CD4-positive, alpha-beta T cell (primary cell): ENCODE results near the gene RGCC. TPM values are rescaled to one million over a fixed set of nuclear protein-coding genes. Genes with fewer than 3 reads are reported as not detected.

Experiments
- ATAC-seq: fragments of 200-7000 bp; cut with Tn5 transposase; one replicate; pipeline ENCODE4 v1.10.0; 2022; ENCODE audit warnings: mild to moderate bottlenecking; ENCODE audit not compliant: poor library complexity
- CTCF ChIA-PET: fragments of 350-600 bp; sonication (Branson Sonifier 250); formaldehyde crosslinking; loops from one replicate; lab custom pipeline; 2021; ENCODE audit warnings: antibody characterized with exemption, inconsistent platforms; lab: Charles Lee
- POLR2A ChIA-PET: fragments of 350-600 bp; sonication (Branson Sonifier 250); formaldehyde crosslinking; loops from one replicate; lab custom pipeline; 2021; ENCODE audit warnings: antibody characterized with exemption, inconsistent platforms; lab: Charles Lee
- DNase-seq, 14 experiments: peaks; one replicate each; pipeline ENCODE4 v3.0.0-alpha.2; 2013 to 2020; ENCODE audit warnings: mixed read lengths in 2 of 14
- H3K27ac ChIP-seq, 2 donors: one replicate each; pipeline versions ENCODE4 v1.5.1 to v1.7.0; 2013; ENCODE audit warnings: low read length in 2 of 2, low read depth in 1 of 2, mild to moderate bottlenecking in 1 of 2
- H3K27me3 ChIP-seq, 2 experiments: 1 replicate in 1 of 2; 2 replicates in 1 of 2; pipeline versions ENCODE4 v1.6.1 to v1.7.0; 2013; ENCODE audit warnings: low read length in 2 of 2, control low read depth in 1 of 2, mild to moderate bottlenecking in 1 of 2, moderate library complexity in 1 of 2; ENCODE audit not compliant: insufficient read depth in 2 of 2, control insufficient read depth in 1 of 2
- H3K36me3 ChIP-seq: one replicate; pipeline ENCODE4 v1.6.1; 2013; ENCODE audit warnings: low read length, control low read depth; ENCODE audit not compliant: insufficient read depth
- H3K4me1 ChIP-seq: one replicate; pipeline ENCODE4 v1.6.1; 2013; ENCODE audit warnings: low read length, control low read depth; ENCODE audit not compliant: insufficient read depth
- H3K4me3 ChIP-seq: one replicate; pipeline ENCODE4 v1.5.1; 2013; ENCODE audit warnings: mild to moderate bottlenecking, low read length, moderate library complexity
- H3K9me3 ChIP-seq, 2 experiments: 1 replicate in 1 of 2; 2 replicates in 1 of 2; pipeline versions ENCODE4 v1.6.1 to v1.7.0; 2013; ENCODE audit warnings: low read length in 2 of 2, mild to moderate bottlenecking in 2 of 2, control low read depth in 1 of 2, moderate library complexity in 1 of 2; ENCODE audit not compliant: control insufficient read depth in 1 of 2, insufficient read depth in 1 of 2
- H3K27ac Mint-ChIP-seq: one replicate; pipeline ENCODE4 v1.8.0; 2020; ENCODE audit warnings: mixed read lengths
- H3K27me3 Mint-ChIP-seq: one replicate; pipeline ENCODE4 v1.8.0; 2021; ENCODE audit warnings: mixed read lengths
- H3K36me3 Mint-ChIP-seq: one replicate; pipeline ENCODE4 v1.8.0; 2021; ENCODE audit warnings: low read depth, mixed read lengths
- H3K4me1 Mint-ChIP-seq: one replicate; pipeline ENCODE4 v1.8.0; 2021; ENCODE audit warnings: low read depth, mixed read lengths
- H3K4me3 Mint-ChIP-seq: one replicate; pipeline ENCODE4 v1.8.0; 2020; ENCODE audit warnings: mild to moderate bottlenecking, mixed read lengths
- H3K9me3 Mint-ChIP-seq: one replicate; pipeline ENCODE4 v1.8.0; 2020; ENCODE audit warnings: mixed read lengths
- CTCF ChIP-seq: fragments of 200-600 bp; IDR thresholded peaks from one replicate; pipeline ENCODE4 v1.8.0; 2022; ENCODE audit warnings: antibody characterized with exemption, mild to moderate bottlenecking
- intact Hi-C, 2 experiments: fragments of 100-400 bp; cut with DNase I in 1 of 2; cut with micrococcal nuclease in 1 of 2; formaldehyde crosslinking; loops; one replicate each; pipeline versions ENCODE4 v1.15.1 to v1.9.0; 2023 to 2025; cut with DNase I, micrococcal nuclease
- total RNA-seq, 174 experiments: library from RNA in 2 of 174; stranded (reverse) in 2 of 174; gene quantifications; one replicate each; pipeline ENCODE4 v1.2.3 and lab custom pipeline; 2021 to 2026

The RGCC gene
- total RNA-seq, 2 experiments from 2014 or later: 752 to 758 TPM

- Histone ChIP-seq H3K36me3 (peaks cover 82% of the 10 kb centered on the region), H3K9me3 (no peaks in the 10 kb centered on the region), H3K27ac (peak overlapping the region; percentile 92 to 93), H3K4me1 (peaks cover 76% of the 10 kb centered on the region), H3K4me3 (peak overlapping the region; percentile 48), H3K27me3 (no peaks in the 10 kb centered on the region)
- no peaks in the 10 kb centered on the region for H3K9me3 Mint-ChIP-seq
- DNase-seq (peak in 5 of 14 experiments; percentile 6 to 49 (median 32)), ATAC-seq (no peak)
- ChIA-PET CTCF (interaction anchor here (1.1 kb wide), 1 partner anchor 46 kb away, joined by 4 read pairs; no protein-coding TSS in a partner anchor), POLR2A (interaction anchor here (0.6 to 4.4 kb wide), 13 partner anchors 8 to 405 kb away, joined by 3 to 61 read pairs (median 7); partner anchors contain the start of genes RGCC and WBP4)
- peaks cover 3% of the 10 kb centered on the region for H3K27me3 Mint-ChIP-seq
- peaks cover 95% of the 10 kb centered on the region for H3K36me3 Mint-ChIP-seq
- H3K27ac Mint-ChIP-seq: peak overlapping the region; percentile 98
- peaks cover 95% of the 10 kb centered on the region for H3K4me1 Mint-ChIP-seq
- intact Hi-C loops: loop anchor here (1.0 to 10.0 kb wide), 4 partner anchors 9 to 579 kb away; partner anchors contain the start of genes DGKH (in 1 of the 2) and RGCC (in 1 of the 2)
- H3K4me3 Mint-ChIP-seq: peak overlapping the region; percentile 94
- no peak for TF ChIP-seq CTCF
Measured at GRCh38 chr13:41465898-41466320, 8.6 kb downstream of the RGCC start.

- H3K4me3 Mint-ChIP-seq: peak overlapping the region; percentile 79
- Histone ChIP-seq H3K4me1 (peaks cover 65% of the 10 kb centered on the region), H3K27ac (peak overlapping the region; percentile 42 to 92)
Measured at GRCh38 chr13:41467425-41467945, 10.1 kb downstream of the RGCC start.

GRCh38 chr13:41468631-41469030 lies 11.3 kb downstream of the RGCC start:
- DNase-seq (peak in 1 of 14 experiments; percentile 5), ATAC-seq (no peak)
- no peaks in the 10 kb centered on the region for H3K9me3 Mint-ChIP-seq
- no peaks in the 10 kb centered on the region for H3K27me3 ChIP-seq
- peaks cover 74% of the 10 kb centered on the region for H3K36me3 ChIP-seq
- H3K27ac Mint-ChIP-seq: peak overlapping the region; percentile 98
- peak overlapping the region; percentile 43 for H3K4me3 Mint-ChIP-seq
- no peak for TF ChIP-seq CTCF
- H3K4me1 Mint-ChIP-seq: peaks cover 95% of the 10 kb centered on the region
- H3K27ac ChIP-seq: no peak overlapping the region
- H3K9me3 ChIP-seq: no peaks in the 10 kb centered on the region
- H3K4me1 ChIP-seq: peaks cover 55% of the 10 kb centered on the region
- no peak overlapping the region for H3K4me3 ChIP-seq
- no peaks in the 10 kb centered on the region for H3K27me3 Mint-ChIP-seq
- H3K36me3 Mint-ChIP-seq: peaks cover 95% of the 10 kb centered on the region
- ChIA-PET POLR2A (interaction anchor here (0.6 to 5.7 kb wide), 3 partner anchors 11 to 24 kb away, joined by 3 to 37 read pairs (median 14); partner anchors contain the start of gene RGCC), CTCF (interaction anchor here (1.3 to 2.5 kb wide), 2 partner anchors 9 to 24 kb away, joined by 3 to 9 read pairs; no protein-coding TSS in a partner anchor)
- intact Hi-C loops: loop anchor here in 1 of 2 experiments (5.0 to 10.0 kb wide), 2 partner anchors 119 to 576 kb away; partner anchors contain the start of gene DGKH

More at GRCh38 chr13:41467425-41467945, 10.1 kb downstream of the RGCC start:
- Histone ChIP-seq H3K36me3 (peaks cover 72% of the 10 kb centered on the region), H3K9me3 (no peaks in the 10 kb centered on the region), H3K4me3 (no peak overlapping the region), H3K27me3 (no peaks in the 10 kb centered on the region)
- ATAC-seq: no peak
- peaks cover 3% of the 10 kb centered on the region for H3K27me3 Mint-ChIP-seq
- DNase-seq: peak in 1 of 14 experiments; percentile 10
- H3K4me1 Mint-ChIP-seq: peaks cover 95% of the 10 kb centered on the region
- no peaks in the 10 kb centered on the region for H3K9me3 Mint-ChIP-seq
- H3K36me3 Mint-ChIP-seq: peaks cover 96% of the 10 kb centered on the region
- intact Hi-C loops: loop anchor here in 1 of 2 experiments (5.0 to 10.0 kb wide), 2 partner anchors 120 to 577 kb away; partner anchors contain the start of gene DGKH
- POLR2A ChIA-PET: interaction anchor here (0.6 to 5.7 kb wide), 5 partner anchors 10 to 38 kb away, joined by 3 to 37 read pairs (median 5); partner anchors contain the start of gene RGCC
- H3K27ac Mint-ChIP-seq: peak overlapping the region; percentile 98
- TF ChIP-seq CTCF: no peak
- CTCF ChIA-PET: interaction anchor here (2.5 kb wide), 1 partner anchor 8 kb away, joined by 9 read pairs; no protein-coding TSS in a partner anchor
